SK-N-SH treated with all-trans-retinoic acid at 6 μM for 48 hours (cell line): ENCODE results near the gene FARSB.

Source experiments
- ATAC-seq: fragments of 200-7000 bp; cut with Tn5 transposase; 3 replicates; pipeline ENCODE4 v1.9.1; 2020; ENCODE audit warnings: mild to moderate bottlenecking, moderate library complexity
- ARNTL ChIP-seq: fragments of 450-650 bp; formaldehyde crosslinking; IDR thresholded peaks from 2 replicates; pipeline ENCODE4 v1.5.0; 2020; ENCODE audit warnings: low read depth, mild to moderate bottlenecking, moderate library complexity, borderline replicate concordance
- BACH2 ChIP-seq: fragments of 250-450 bp; sonication (Bioruptor Pico); IDR thresholded peaks from 2 replicates; pipeline ENCODE4 v1.9.0; 2021; ENCODE audit warnings: mild to moderate bottlenecking, borderline replicate concordance
- CREB5 ChIP-seq: fragments of 250-450 bp; sonication (Bioruptor Pico); IDR thresholded peaks from 2 replicates; pipeline ENCODE4 v1.5.1; 2020; ENCODE audit warnings: low read depth, mild to moderate bottlenecking, moderate library complexity
- CSDC2 ChIP-seq: fragments of 250-450 bp; sonication (Bioruptor Pico); IDR thresholded peaks from 2 replicates; pipeline ENCODE4 v1.5.0; 2020; ENCODE audit warnings: mild to moderate bottlenecking, moderate library complexity
- CSRNP3 ChIP-seq: fragments of 250-450 bp; sonication (Bioruptor Pico); IDR thresholded peaks from 2 replicates; pipeline ENCODE4 v1.5.1; 2021; ENCODE audit warnings: mild to moderate bottlenecking, moderate library complexity
- ESRRG ChIP-seq: fragments of 250-450 bp; sonication (Bioruptor Pico); IDR thresholded peaks from 2 replicates; pipeline ENCODE4 v1.6.1; 2021; ENCODE audit warnings: mild to moderate bottlenecking
- ISL1 ChIP-seq: fragments of 250-450 bp; sonication (Bioruptor Pico); IDR thresholded peaks from 2 replicates; pipeline ENCODE4 v2.1.2; 2022; ENCODE audit warnings: mild to moderate bottlenecking, moderate library complexity
- PATZ1 ChIP-seq: fragments of 250-450 bp; sonication (Bioruptor Pico); IDR thresholded peaks from 2 replicates; pipeline ENCODE4 v1.8.0; 2020; ENCODE audit warnings: mild to moderate bottlenecking, moderate library complexity, borderline replicate concordance
- POU6F1 ChIP-seq: fragments of 250-450 bp; sonication (Bioruptor Pico); IDR thresholded peaks from 2 replicates; pipeline ENCODE4 v1.8.0; 2021; ENCODE audit warnings: low read depth, mild to moderate bottlenecking, moderate library complexity, borderline replicate concordance
- RARB ChIP-seq: fragments of 250-450 bp; sonication (Bioruptor Pico); IDR thresholded peaks from 2 replicates; pipeline ENCODE4 v1.8.0; 2021; ENCODE audit warnings: mild to moderate bottlenecking, moderate library complexity
- SNAI2 ChIP-seq: fragments of 250-450 bp; sonication (Bioruptor Pico); IDR thresholded peaks from 2 replicates; pipeline ENCODE4 v1.5.0; 2020; ENCODE audit warnings: mild to moderate bottlenecking, moderate library complexity
- TCF4 ChIP-seq: fragments of 250-450 bp; sonication (Bioruptor Pico); IDR thresholded peaks from 2 replicates; pipeline ENCODE4 v1.8.0; 2021; ENCODE audit warnings: mild to moderate bottlenecking, moderate library complexity, borderline replicate concordance
- TOX ChIP-seq: fragments of 250-450 bp; sonication (Bioruptor Pico); IDR thresholded peaks from 2 replicates; pipeline ENCODE4 v1.8.0; 2021; ENCODE audit warnings: mild to moderate bottlenecking, moderate library complexity, borderline replicate concordance
- TSHZ2 ChIP-seq: fragments of 250-450 bp; sonication (Bioruptor Pico); IDR thresholded peaks from 2 replicates; pipeline ENCODE4 v1.5.0; 2020; ENCODE audit warnings: mild to moderate bottlenecking, moderate library complexity
- ZFP3 ChIP-seq: fragments of 250-450 bp; sonication (Bioruptor Pico); IDR thresholded peaks from 2 replicates; pipeline ENCODE4 v1.5.0; 2020; ENCODE audit warnings: mild to moderate bottlenecking, moderate library complexity
- ZFP30 ChIP-seq: fragments of 450-650 bp; formaldehyde crosslinking; IDR thresholded peaks from 2 replicates; pipeline ENCODE4 v1.5.0; 2022; ENCODE audit warnings: mild to moderate bottlenecking, moderate library complexity
- ZNF565 ChIP-seq: fragments of 450-650 bp; formaldehyde crosslinking; conservative IDR thresholded peaks from 2 replicates; pipeline ENCODE4 v1.5.0; 2020; ENCODE audit warnings: low read depth, mild to moderate bottlenecking, moderate library complexity
- ZNF8 ChIP-seq: fragments of 450-650 bp; formaldehyde crosslinking; IDR thresholded peaks from 2 replicates; pipeline ENCODE4 v1.5.0; 2020; ENCODE audit warnings: mild to moderate bottlenecking, moderate library complexity

The FARSB gene

GRCh38 chr2:222595581-222595980 is 60.3 kb downstream of the FARSB start (continued):
- TF ChIP-seq CSRNP3 (no peak), TOX (CRISPR knock-in tag) (no peak), ESRRG (CRISPR knock-in tag) (no peak), ZNF565 (CRISPR knock-in tag) (no peak), ARNTL (no peak)
- TF ChIP-seq, all 23 proteins: peak for 0

GRCh38 chr2:222594679-222595078 is 61.2 kb downstream of the FARSB start:
- TF ChIP-seq TCF4 (CRISPR knock-in tag) (no peak), TOX (CRISPR knock-in tag) (no peak), SNAI2 (CRISPR knock-in tag) (no peak), CREB5 (no peak), ZNF8 (no peak)
- TF ChIP-seq, all 23 proteins: peak for 0
- peak; percentile 59; the same call in 1 of the 3 replicates for ATAC-seq

- no peak for ATAC-seq
Measured at GRCh38 chr2:222592176-222592575, 63.7 kb downstream of the FARSB start.

More at GRCh38 chr2:222592176-222592575, 63.7 kb downstream of the FARSB start:
- no peak for TF ChIP-seq SNAI2 (CRISPR knock-in tag)
- no peak for TF ChIP-seq CSDC2 (CRISPR knock-in tag)
- no peak for TF ChIP-seq ISL1 (CRISPR knock-in tag)
- TF ChIP-seq RARB (CRISPR knock-in tag) = no peak
- TF ChIP-seq PATZ1 (CRISPR knock-in tag) = no peak
- TF ChIP-seq CSRNP3 = no peak
- TF ChIP-seq BACH2 = no peak
- TF ChIP-seq ZFP30 = no peak
- TF ChIP-seq POU6F1 = no peak
- TF ChIP-seq TSHZ2 (CRISPR knock-in tag) = no peak
- no peak for TF ChIP-seq ZFP3
